IPS-18c (cell line): ENCODE data around the gene ZNF502.

ENCODE experiments used
- H3K4me3 ChIP-seq: 2 replicates; pipeline ENCODE4 v1.7.0; 2013; ENCODE audit warnings: low read depth, mild to moderate bottlenecking, low read length, moderate library complexity; ENCODE audit not compliant: insufficient read depth
- H3K9me3 ChIP-seq: one replicate; pipeline ENCODE4 v1.6.1; 2013; ENCODE audit warnings: mild to moderate bottlenecking, low read length, moderate library complexity; ENCODE audit not compliant: control insufficient read depth, insufficient read depth

The ZNF502 gene

GRCh38 chr3:44761424-44762169 is 49.1 kb downstream of the ZNF502 start, which contains the start of the genes KIAA1143 and KIF15:
Gene KIAA1143 (minus strand): TSS chr3:44761619. CDS start chr3:44761602, 17 bp downstream.
Gene KIF15 (plus strand): TSS chr3:44761794. CDS start chr3:44761866, 72 bp downstream.
- Histone ChIP-seq H3K4me3 (peak within 1 kb of the TSS; percentile 95), H3K9me3 (peaks cover 3% of the 10 kb centered on the region)

GRCh38 chr3:44762170-44762677 is 49.8 kb downstream of the ZNF502 start:
- peak overlapping the region; percentile 95 for H3K4me3 ChIP-seq
- H3K9me3 ChIP-seq: peaks cover 6% of the 10 kb centered on the region

GRCh38 chr3:44762690-44763089 is 50.2 kb downstream of the ZNF502 start:
- peak overlapping the region; percentile 95 for H3K4me3 ChIP-seq
- peaks cover 6% of the 10 kb centered on the region for H3K9me3 ChIP-seq

- H3K9me3 ChIP-seq: peaks cover 8% of the 10 kb centered on the region
- no peak overlapping the region for H3K4me3 ChIP-seq
These were observed 51.8 kb downstream of the ZNF502 start for GRCh38 chr3:44764248-44764647.

- no peak overlapping the region for H3K4me3 ChIP-seq
- H3K9me3 ChIP-seq: peaks cover 9% of the 10 kb centered on the region
These were observed 59.1 kb downstream of the ZNF502 start for GRCh38 chr3:44771424-44772098.

GRCh38 chr3:44772099-44772442 is 59.6 kb downstream of the ZNF502 start:
- H3K4me3 ChIP-seq: no peak overlapping the region
- peaks cover 8% of the 10 kb centered on the region for H3K9me3 ChIP-seq
